HG03064 (cell line): ENCODE results near the gene LPAR1.
"Not testable (repeated sequence)": the region's sequence is repeated elsewhere in the genome, so short reads cannot be mapped to it uniquely, and the experiment has no call there.

ENCODE experiments used
- ATAC-seq: cut with Tn5 transposase; IDR thresholded peaks from one replicate; pipeline ENCODE4 v1.9.1; 2021; ENCODE audit warnings: low read depth; ENCODE audit not compliant: unreplicated experiment

The LPAR1 gene, protein sequence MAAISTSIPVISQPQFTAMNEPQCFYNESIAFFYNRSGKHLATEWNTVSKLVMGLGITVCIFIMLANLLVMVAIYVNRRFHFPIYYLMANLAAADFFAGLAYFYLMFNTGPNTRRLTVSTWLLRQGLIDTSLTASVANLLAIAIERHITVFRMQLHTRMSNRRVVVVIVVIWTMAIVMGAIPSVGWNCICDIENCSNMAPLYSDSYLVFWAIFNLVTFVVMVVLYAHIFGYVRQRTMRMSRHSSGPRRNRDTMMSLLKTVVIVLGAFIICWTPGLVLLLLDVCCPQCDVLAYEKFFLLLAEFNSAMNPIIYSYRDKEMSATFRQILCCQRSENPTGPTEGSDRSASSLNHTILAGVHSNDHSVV

DNA sequence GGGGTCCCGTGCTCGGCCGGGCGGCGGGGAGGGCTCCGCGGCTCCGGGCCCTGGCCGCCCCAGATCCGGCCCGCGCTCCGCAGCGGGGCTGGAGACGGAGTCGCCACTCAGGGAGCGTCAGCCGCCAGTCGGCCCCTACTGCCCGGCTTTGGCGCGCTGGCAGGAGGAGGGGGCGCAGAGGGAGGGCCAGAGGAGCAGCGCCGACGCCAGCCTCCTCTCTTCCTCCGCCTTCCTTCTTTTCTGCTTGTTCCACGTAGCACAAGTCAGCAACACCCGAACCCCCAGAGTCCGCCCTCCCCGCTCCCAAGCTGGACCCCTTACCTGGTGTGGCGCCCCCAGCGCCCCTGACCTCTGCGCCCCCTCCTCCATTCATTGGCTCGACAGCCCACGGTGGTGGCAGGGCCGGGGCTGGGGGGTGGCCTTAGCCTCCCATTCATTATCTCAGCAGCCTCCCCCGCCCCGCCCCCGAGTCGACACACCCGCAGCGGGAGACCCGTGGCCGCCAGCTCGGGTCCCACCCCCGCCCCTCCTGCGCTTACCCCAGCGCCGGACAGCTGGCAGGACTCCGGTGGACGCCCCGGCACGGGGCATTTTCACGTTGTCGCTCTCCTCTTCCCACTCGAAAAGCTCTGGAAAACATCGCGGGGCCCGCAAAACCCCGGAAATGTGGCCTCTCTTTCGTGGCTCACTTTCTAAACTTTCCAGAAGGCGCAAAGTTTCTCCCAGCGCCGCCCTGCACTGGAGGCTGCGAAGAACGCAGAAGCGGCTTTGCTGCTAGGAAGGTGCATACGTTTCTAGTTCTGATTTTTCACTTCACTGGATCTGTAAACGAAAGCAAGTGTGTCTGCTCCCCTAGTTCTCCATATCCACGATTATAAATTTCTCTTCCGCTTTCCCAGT, at the start of gene LPAR1:
Gene LPAR1 (minus strand): TSS at position 140 of the 900 bp plus-strand sequence. CDS start 66,353 bp downstream, outside the sequence.
- no peak for ATAC-seq

- ATAC-seq, result no peak
These were observed 40.2 kb upstream of the LPAR1 start for GRCh38 chr9:111078391-111079038.

DNA sequence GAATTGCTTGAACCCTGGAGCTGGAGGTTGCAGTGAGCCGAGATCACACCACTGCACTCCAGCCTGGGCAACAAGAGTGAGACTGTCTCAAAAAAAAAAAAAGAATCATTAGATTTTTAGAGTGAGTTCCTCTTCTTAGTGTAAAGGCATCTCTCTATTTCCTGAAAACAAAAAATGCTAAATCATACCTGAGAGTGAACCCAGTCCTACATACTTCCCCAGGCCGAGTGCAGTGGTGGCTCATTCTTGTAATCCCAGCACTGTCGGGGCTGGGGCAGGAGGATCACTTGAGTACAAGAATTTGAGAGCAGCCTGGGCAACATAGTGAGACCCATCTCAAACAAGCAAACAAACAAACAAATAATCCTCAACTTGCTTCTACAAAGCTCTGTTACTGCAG, 38.2 kb upstream of the LPAR1 start:
- ATAC-seq, result no peak

- no peak for ATAC-seq
These were observed 37.8 kb upstream of the LPAR1 start for GRCh38 chr9:111076042-111076441.

- no peak for ATAC-seq
These were observed 36.1 kb upstream of the LPAR1 start for GRCh38 chr9:111074395-111074794.

- no peak for ATAC-seq
These were observed 30.9 kb upstream of the LPAR1 start for GRCh38 chr9:111069183-111069582.

DNA sequence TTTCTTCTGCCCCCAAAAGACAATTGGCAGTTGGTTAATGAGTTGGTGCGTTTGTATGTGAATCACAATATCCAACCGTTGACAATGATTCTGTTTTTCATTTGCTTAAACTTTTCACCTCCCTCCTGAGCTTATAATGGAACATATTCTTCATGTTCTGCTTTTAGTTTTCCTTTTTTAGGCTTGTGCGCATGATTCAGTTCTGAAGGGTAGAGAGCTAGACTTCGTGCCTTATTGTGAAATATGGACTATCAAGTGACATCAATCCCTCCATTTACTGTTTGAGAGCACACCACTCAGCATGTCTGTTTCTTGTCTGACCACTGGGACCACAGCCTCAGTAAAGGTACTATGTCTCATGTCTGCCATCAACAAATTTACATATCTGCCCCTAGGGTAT, 30.5 kb upstream of the LPAR1 start:
- no peak for ATAC-seq

- ATAC-seq, result no peak
These were observed 30.1 kb upstream of the LPAR1 start for GRCh38 chr9:111068383-111068730.

GRCh38 chr9:111066468-111066867, 28.2 kb upstream of the LPAR1 start:
- ATAC-seq, result no peak

DNA sequence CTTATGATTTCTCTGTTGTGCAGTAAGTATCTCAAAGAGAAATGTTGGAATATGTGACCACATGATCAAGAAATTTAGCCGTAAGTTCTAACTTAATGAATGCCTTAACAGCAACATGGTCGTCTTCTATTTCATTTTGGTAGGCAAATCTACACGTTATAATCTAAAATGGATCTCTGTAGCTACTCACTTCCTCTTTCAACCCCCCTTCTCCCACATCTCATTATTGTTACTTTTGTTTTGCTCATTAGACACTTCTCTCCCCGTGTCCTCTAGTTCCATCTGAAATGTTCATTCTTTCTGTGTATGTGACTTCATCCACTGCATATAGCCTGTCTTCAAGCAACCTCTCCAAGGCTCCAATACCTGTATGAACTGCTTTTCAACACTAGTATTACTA, 27.1 kb upstream of the LPAR1 start:
- no peak for ATAC-seq

- ATAC-seq, result no peak
These were observed 26.0 kb upstream of the LPAR1 start for GRCh38 chr9:111064160-111064837.

GRCh38 chr9:111063332-111063731, 25.1 kb upstream of the LPAR1 start:
- no peak for ATAC-seq

DNA sequence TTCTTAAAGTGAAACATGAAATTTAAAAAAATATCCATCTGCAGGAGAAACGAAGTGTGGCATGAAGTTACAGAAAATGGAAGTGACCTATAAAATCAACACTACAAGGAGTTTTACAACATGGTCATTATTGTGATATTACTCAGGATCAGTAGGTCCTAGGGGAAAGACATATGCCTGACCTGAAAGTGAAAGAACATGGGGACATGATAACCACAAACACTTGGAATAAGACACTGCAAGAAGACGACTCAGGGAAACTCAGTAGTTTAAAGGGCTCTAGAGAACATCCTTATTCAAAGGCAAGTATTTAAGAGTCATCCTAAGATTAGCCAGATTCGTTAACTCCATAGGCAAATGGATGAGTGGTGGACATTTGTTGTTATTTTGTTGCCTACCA, 19.9 kb upstream of the LPAR1 start:
- ATAC-seq, result no peak

GRCh38 chr9:111056538-111056937, 18.3 kb upstream of the LPAR1 start:
- ATAC-seq, result no peak

GRCh38 chr9:111052791-111053190, 14.5 kb upstream of the LPAR1 start:
- ATAC-seq, result no peak

- ATAC-seq, result no peak
These were observed 13.1 kb upstream of the LPAR1 start for GRCh38 chr9:111051400-111051799.

- no peak for ATAC-seq
These were observed 12.5 kb upstream of the LPAR1 start for GRCh38 chr9:111050819-111051218.

GRCh38 chr9:111047287-111047686, 9.0 kb upstream of the LPAR1 start:
- ATAC-seq, result not testable (repeated sequence)

DNA sequence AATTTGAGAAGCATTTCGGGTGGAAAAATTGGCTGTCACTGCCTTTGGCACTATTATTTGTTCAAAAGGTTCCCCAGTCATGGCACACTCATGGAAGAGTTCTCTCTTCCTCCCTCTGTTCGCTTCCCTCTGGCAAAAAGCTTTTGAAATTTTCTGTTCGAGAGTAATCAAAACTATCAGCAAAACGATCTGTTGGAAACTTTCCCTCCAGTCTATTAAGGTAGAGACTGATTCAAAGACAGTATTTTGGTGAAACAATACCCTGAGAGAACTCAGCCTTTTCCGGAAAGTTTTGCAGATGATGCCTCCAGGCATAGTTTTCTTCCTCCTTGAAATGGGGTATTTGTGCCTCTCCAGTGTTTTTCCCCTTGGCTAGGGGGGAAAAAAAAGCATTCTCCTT, 3.6 kb upstream of the LPAR1 start:
- ATAC-seq, result no peak

DNA sequence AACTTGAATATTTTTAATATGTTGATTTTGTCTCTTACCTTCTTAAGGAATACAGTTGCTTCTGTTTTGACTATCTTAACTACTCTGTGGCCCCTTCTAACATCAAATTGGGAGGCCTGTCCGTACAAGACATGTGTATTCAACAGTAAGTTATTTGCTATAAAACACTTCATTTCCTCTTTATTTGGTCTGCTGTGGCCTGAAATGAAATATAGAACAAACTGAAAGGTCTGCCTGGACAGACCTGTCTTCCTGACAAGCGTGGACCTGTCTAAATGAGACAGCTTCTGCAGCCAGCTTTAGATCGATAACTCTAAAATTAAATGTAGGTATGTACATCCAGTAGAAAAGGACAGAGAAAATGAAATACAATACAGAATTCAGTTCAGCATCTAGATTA, 2.2 kb upstream of the LPAR1 start:
- no peak for ATAC-seq
